Fibroblast of villous mesenchyme (primary cell): Measurements from ENCODE around the gene FTO. TPM values are rescaled to one million over a fixed set of nuclear protein-coding genes. Genes with fewer than 3 reads are reported as not detected.

Source experiments
- DNase-seq: peaks from one replicate; pipeline ENCODE4 v3.0.0-alpha.2; 2010; ENCODE audit warnings: low read depth
- H3K4me3 ChIP-seq: 2 replicates; pipeline ENCODE4 v1.5.1; 2011; ENCODE audit warnings: low read depth, mild to moderate bottlenecking, low read length
- CTCF ChIP-seq: IDR thresholded peaks from 2 replicates; pipeline ENCODE4 v1.5.1; 2012; ENCODE audit warnings: low read depth, mild to moderate bottlenecking, low read length; ENCODE audit not compliant: insufficient read depth
- total RNA-seq: library from RNA; depleted of rRNA; stranded (reverse); fragments of >200 nt; gene quantifications from 2 replicates; pipeline ENCODE4 v1.2.3, GENCODE V29; 2012

Gene FTO
- total RNA-seq, 1 donor = 157 TPM

- DNase-seq = peak; percentile 34
- TF ChIP-seq CTCF = no peak
- no peak overlapping the region for H3K4me3 ChIP-seq
Measured at GRCh38 chr16:54171626-54172537, 467.9 kb downstream of the FTO start.

- no peak overlapping the region for H3K4me3 ChIP-seq
- no peak for DNase-seq
- no peak for TF ChIP-seq CTCF
Measured at GRCh38 chr16:54173490-54173889, 469.5 kb downstream of the FTO start.

DNA sequence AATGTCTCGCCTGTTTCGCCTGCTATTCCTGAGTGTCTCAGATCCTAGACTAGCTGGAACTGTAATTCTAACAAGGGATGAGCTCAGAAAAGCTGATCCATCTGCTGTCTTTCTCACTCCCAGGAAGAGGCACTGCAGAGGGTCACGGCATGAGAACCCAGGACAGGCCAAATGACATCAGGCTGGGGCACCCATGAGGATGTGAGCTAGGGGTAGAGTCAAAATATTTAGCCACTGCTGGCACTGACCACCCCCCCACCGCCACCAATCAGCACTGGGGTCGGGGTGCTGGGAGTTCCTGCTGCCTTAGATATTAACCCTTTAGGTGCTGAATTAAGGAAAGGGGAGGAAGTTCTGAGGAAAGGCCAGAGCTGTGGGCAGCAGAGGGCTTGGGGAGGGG, 470.2 kb downstream of the FTO start:
- TF ChIP-seq CTCF = no peak
- no peak for DNase-seq
- H3K4me3 ChIP-seq = no peak overlapping the region

GRCh38 chr16:54174750-54175149, 470.8 kb downstream of the FTO start:
- no peak for TF ChIP-seq CTCF
- DNase-seq = no peak

GRCh38 chr16:54175169-54175551, 471.2 kb downstream of the FTO start:
- no peak overlapping the region for H3K4me3 ChIP-seq
- no peak for TF ChIP-seq CTCF
- DNase-seq = no peak

More at GRCh38 chr16:54174750-54175149, 470.8 kb downstream of the FTO start:
- H3K4me3 ChIP-seq = no peak overlapping the region

DNA sequence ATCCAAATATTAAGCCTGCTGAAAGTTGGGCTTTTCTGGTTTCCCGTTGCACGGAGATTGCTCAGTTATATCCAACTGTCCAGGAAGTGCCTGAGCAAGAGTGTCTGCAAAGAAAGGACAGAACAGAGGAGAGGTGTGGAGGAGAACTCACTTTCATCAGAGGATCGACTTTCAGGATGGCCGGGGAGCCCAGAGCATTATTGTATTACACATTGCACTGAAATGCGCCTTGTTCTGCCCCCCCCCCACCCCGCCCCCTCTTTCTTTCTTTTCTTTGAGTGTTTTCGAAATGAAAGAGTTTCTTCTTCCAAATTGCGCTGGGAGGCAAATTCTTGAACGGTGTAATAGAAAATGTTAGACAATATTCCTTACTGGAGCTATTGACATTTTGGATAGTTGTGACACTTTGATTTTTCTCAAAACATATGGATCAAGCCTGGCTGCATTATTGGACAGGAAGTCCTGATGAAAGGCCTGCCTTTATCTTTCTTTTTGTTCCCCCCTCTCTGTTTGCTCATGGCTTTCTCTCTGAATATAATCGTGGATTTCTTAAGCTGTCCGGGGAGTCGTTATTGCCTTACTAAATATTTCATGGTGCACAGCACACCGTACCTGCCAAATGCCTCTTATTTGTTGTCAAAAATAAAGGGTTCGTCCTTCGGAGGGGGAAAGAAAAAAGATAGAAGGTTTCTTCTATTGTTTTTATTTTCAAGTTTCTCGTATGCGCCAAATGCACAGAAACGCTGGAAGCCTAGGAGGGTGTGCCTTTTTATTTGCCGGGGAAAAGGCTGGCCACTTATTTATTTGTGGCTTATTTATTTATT, 471.8 kb downstream of the FTO start:
- no peak for TF ChIP-seq CTCF
- DNase-seq = no peak
- no peak overlapping the region for H3K4me3 ChIP-seq
